Brain microvascular endothelial cell (primary cell): ENCODE measurements around the gene GALNT9.
"Not testable (repeated sequence)": the region's sequence is repeated elsewhere in the genome, so short reads cannot be mapped to it uniquely, and the experiment has no call there.

Experiments
- DNase-seq: peaks from one replicate; pipeline ENCODE4 v3.0.0-alpha.2; 2020
- H3K27ac ChIP-seq: fragments of 250-450 bp; sonication (Bioruptor Pico); 2 replicates; pipeline ENCODE4 v1.5.1; 2020; ENCODE audit warnings: mild to moderate bottlenecking, moderate library complexity
- H3K27me3 ChIP-seq: fragments of 250-450 bp; sonication (Bioruptor Pico); replicated peaks from 2 replicates; pipeline ENCODE4 v1.5.1; 2020; ENCODE audit warnings: mild to moderate bottlenecking
- H3K36me3 ChIP-seq: fragments of 250-450 bp; sonication (Bioruptor Pico); replicated peaks from 2 replicates; pipeline ENCODE4 v1.5.1; 2020; ENCODE audit warnings: mild to moderate bottlenecking
- H3K4me3 ChIP-seq: 2 replicates; pipeline ENCODE4 v1.5.1; 2011; ENCODE audit warnings: low read depth, mild to moderate bottlenecking, control low read depth, low read length, moderate library complexity
- CTCF ChIP-seq: IDR thresholded peaks from 2 replicates; pipeline ENCODE4 v1.5.1; 2011; ENCODE audit warnings: low read depth, mild to moderate bottlenecking, moderate library complexity, low read length, control low read depth, inconsistent platforms; ENCODE audit errors: missing control alignments
- in situ Hi-C: cut with HindIII; loops from 2 replicates; pipeline ENCODE4 v1.10.0; 2017; ENCODE audit warnings: low sequenced_read_pairs, low pct_ligation_motif_present

GALNT9 gene

DNA sequence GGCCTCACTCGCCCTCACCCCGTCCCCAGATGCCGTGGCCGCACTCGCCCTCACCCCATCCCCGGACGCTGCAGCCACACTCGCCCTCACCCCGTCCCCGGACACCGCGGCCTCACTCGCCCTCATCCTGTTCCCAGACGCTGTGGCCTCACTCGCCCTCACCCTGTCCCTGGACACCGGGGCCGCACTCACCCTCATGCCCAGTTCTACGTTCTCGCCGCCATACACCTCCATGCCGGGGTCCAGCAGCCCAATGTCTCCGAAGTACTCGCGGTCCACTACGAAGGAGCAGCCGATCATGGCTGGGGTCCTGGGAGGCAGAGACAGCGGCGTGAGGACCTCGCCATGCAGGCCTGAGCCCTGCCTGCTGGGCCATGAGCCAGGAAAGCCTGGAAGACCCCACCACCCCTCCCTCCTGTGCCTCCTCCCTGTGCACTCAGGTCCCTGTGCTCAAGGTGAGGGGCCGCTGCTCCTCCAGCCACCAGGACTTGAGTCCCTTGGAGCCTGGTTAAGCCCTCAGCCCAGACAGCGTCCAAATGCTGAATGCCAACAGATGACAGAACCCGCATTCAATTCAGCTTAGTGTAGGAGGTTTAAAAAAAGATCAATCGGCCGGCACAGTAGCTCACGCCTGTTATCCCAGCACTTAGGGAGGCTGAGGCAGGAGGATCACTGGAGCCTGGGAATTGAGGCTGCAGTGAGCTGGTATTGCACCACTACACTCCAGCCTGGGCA is 81.5 kb downstream of the GALNT9 start:
- Histone ChIP-seq H3K27ac (no peak overlapping the region), H3K27me3 (no peaks in the 10 kb centered on the region), H3K4me3 (no peak overlapping the region), H3K36me3 (no peaks in the 10 kb centered on the region)
- DNase-seq: no peak
- TF ChIP-seq CTCF: no peak
- in situ Hi-C loops: no loop called here

- in situ Hi-C loops: no loop called here
- no peak for TF ChIP-seq CTCF
Measured at GRCh38 chr12:132246997-132247717, 82.2 kb downstream of the GALNT9 start.

DNA sequence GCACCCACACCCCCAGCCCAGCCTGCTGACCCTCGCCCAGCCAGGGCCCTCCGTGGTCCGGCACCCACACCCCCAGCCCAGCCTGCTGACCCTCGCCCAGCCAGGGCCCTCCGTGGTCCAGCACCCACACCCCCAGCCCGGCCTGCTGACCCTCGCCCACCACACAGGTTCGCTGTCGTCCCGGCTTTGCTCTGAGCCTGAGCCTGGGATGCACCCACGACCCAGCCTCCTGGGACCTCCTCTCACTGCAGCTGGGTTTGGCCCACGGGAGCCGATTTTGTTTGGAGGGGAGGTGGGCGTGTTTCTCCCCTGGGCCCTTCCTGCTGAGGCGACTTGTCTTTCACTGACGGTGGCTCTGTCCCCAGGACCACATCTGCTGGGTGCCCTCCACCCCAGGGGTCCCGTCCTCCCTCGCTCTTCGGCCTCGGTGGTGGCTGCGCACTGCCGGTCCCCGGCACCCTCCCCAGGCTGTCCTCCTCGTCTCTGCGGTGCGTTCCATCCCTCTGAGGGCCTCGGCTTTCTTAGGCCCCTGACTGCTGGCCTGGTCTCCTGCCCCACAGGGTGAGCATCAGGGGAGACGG is 83.8 kb downstream of the GALNT9 start:
- no peaks in the 10 kb centered on the region for H3K27me3 ChIP-seq
- no peak for DNase-seq
- no peak for TF ChIP-seq CTCF
- H3K4me3 ChIP-seq: no peak overlapping the region
- H3K36me3 ChIP-seq: no peaks in the 10 kb centered on the region
- in situ Hi-C loops: no loop called here
- H3K27ac ChIP-seq: no peak overlapping the region

More at GRCh38 chr12:132246997-132247717, 82.2 kb downstream of the GALNT9 start:
- no peak overlapping the region for H3K4me3 ChIP-seq
- H3K36me3 ChIP-seq: no peaks in the 10 kb centered on the region
- no peaks in the 10 kb centered on the region for H3K27me3 ChIP-seq
- no peak overlapping the region for H3K27ac ChIP-seq
- no peak for DNase-seq

DNA sequence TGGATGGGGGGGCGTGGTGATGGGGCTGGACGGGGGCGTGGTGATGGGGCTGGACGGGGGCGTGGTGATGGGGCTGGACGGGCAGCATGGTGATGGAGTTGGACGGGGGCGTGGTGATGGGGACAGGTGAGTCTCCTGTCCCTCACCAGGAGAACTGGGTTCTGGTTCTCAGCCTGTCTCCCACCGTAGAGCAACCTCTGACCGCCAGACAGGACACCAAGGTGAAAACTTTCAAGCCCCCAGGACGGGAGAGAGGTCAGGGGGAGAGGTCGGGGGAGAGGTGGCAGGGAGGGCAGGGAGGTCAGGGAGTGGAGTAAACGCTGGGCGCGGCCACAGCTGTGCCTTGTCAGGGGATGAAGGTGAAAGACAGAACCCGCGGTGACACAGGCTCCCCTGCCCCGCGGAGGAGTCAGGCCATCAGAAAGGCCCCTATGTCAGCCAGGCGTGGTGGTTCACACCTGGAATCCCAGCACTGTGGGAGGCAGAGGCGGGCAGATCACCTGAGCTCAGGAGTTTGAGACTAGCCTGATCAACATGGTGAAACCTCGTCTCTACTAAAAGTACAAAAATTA is 84.6 kb downstream of the GALNT9 start:
- TF ChIP-seq CTCF: no peak

DNA sequence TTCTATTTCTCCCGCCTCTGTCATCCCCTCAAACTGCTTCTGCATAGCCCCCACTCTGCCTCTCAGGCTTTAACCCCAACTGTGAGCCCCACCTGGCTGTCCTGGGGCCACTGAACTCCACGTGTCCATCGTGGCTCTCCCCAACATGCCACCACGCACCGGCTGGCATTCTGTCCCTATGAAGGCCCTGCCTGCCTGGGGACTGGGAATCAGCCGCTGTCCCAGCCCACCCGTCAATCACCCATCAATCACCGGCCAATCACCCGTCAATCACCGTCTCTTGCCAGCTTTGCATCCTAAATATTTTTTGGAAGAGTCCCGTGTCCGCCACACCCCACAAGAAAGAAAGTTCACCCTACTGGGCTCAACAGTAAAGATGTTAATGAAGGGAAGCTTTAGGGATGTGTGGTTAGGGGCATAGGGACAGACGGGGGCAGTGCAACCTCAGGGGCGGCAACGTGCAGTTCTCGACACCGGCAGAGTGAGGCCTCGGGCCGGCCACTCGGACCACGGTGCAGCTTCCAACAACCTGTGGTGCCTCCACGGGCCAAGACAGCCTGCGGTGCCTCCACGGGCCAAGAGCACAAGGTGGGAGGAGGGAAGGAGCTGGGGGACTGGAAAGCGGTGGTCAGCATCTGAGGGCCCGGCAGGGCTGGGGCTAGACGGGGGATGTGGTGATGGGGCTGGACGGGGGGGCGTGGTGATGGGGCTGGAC is 85.6 kb downstream of the GALNT9 start:
- no peaks in the 10 kb centered on the region for H3K27me3 ChIP-seq
- in situ Hi-C loops: no loop called here
- no peak overlapping the region for H3K4me3 ChIP-seq
- no peak for DNase-seq
- H3K27ac ChIP-seq: no peak overlapping the region
- no peak for TF ChIP-seq CTCF
- no peaks in the 10 kb centered on the region for H3K36me3 ChIP-seq

More for the DNA sequence above, 84.6 kb downstream of the GALNT9 start:
- in situ Hi-C loops: no loop called here
- Histone ChIP-seq H3K36me3 (no peaks in the 10 kb centered on the region), H3K4me3 (no peak overlapping the region), H3K27ac (no peak overlapping the region), H3K27me3 (no peaks in the 10 kb centered on the region)
- no peak for DNase-seq

DNA sequence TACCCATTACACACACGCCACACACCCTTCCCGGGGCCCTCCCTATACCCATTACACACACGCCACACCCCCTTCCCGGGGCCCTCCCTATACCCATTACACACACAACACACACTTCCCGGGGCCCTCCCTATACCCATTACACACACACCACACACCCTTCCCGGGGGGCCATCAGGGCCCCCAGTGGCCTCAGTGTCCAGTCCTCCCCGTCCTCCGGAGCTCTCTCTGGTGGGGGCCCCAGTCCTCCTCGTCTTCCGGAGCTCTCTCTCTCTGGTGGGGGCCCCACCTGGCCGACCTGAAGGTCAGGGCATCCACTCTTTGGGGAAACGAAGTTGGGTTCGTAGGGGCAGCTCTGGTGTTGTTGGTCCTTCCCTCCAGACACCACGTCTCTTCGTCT is 86.2 kb downstream of the GALNT9 start:
- H3K27ac ChIP-seq, H3K36me3 ChIP-seq, in situ Hi-C loops, H3K4me3 ChIP-seq, H3K27me3 ChIP-seq, DNase-seq: not testable (repeated sequence)

DNA sequence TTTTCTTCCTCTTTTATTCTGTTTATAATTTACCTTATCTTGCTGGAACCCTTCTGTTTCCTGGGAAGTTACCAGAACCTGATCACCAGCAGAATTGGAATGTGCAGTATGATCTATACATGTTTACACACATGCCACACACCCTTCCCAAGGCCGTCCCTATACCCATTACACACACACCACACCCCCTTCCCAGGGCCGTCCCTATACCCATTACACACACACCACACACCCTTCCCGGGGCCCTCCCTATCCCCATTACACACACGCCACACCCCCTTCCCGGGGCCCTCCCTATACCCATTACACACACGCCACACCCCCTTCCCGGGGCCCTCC is 88.8 kb downstream of the GALNT9 start:
- DNase-seq, H3K27ac ChIP-seq, H3K4me3 ChIP-seq, H3K27me3 ChIP-seq, in situ Hi-C loops, H3K36me3 ChIP-seq: not testable (repeated sequence)
